Heart right ventricle (tissue), 16 donors: ENCODE results near the gene COX20. TPM values are rescaled to one million over a fixed set of nuclear protein-coding genes. Genes with fewer than 3 reads are reported as not detected.

Source experiments
- ATAC-seq, 8 donors: fragments of 200-7000 bp; cut with Tn5 transposase; one replicate each; pipeline ENCODE4 v1.9.1; 2020; ENCODE audit warnings: mild to moderate bottlenecking in 8 of 8, moderate library complexity in 8 of 8, moderate number of reproducible peaks in 1 of 8
- DNase-seq, 2 donors: peaks; one replicate each; pipeline ENCODE4 v3.0.0-alpha.2; 2020
- H3K27ac ChIP-seq, 10 donors: fragments of 200-600 bp; sonication (generic) in 2 of 10; one replicate each; pipeline versions ENCODE4 v1.5.0 to v1.8.0; 2020 to 2022; ENCODE audit warnings: mild to moderate bottlenecking in 3 of 10
- H3K27me3 ChIP-seq, 7 donors: fragments of 200-600 bp; one replicate each; pipeline ENCODE4 v1.8.0; 2021 to 2022; ENCODE audit warnings: mild to moderate bottlenecking in 2 of 7
- H3K36me3 ChIP-seq, 9 donors: fragments of 200-600 bp; sonication (generic) in 1 of 9; one replicate each; pipeline versions ENCODE4 v1.5.0 to v1.8.0; 2020 to 2022; ENCODE audit warnings: mild to moderate bottlenecking in 2 of 9
- H3K4me1 ChIP-seq, 9 donors: fragments of 200-600 bp; sonication (generic) in 1 of 9; one replicate each; pipeline versions ENCODE4 v1.5.0 to v1.8.0; 2020 to 2022; ENCODE audit warnings: mild to moderate bottlenecking in 4 of 9
- H3K4me3 ChIP-seq, 10 donors: fragments of 200-600 bp; sonication (generic) in 2 of 10; one replicate each; pipeline versions ENCODE4 v1.5.0 to v1.8.0; 2020 to 2022; ENCODE audit warnings: mild to moderate bottlenecking in 7 of 10, moderate library complexity in 2 of 10
- H3K9me3 ChIP-seq, 11 donors: fragments of 200-600 bp in 10 of 11; sonication (generic) in 2 of 11; one replicate each; pipeline versions ENCODE4 v1.5.0 to v1.8.0; 2013 to 2022; ENCODE audit warnings: mild to moderate bottlenecking in 2 of 11, control low read depth in 1 of 11, moderate library complexity in 1 of 11
- WGBS, 2 donors: extraction: QIAGEN DNeasy Blood & Tissue Kit; methylation state at CpG; one replicate each; pipeline ENCODE4 v1.1.7; 2013; ENCODE audit warnings: inconsistent platforms in 1 of 2; 5-methylcytosine and 5-hydroxymethylcytosine counted together
- intact Hi-C, 10 donors: fragments of 100-400 bp; cut with DNase I; formaldehyde crosslinking; loops; one replicate each; pipeline versions ENCODE4 v1.11.1 to v1.14.2; 2022
- polyA plus RNA-seq, 2 donors: library from polyadenylated mRNA; stranded (reverse); fragments of 200-250 nt; gene quantifications; one replicate each; pipeline ENCODE4 v1.2.3, GENCODE V29; 2013
- total RNA-seq, 10 donors: library from RNA; stranded (reverse); fragmentation: NEBNext Ultra II Directional in 3 of 10; extraction: Animal tissue kit (Norgen Biotek cat#: 25700) in 3 of 10; gene quantifications; one replicate each; pipeline versions ENCODE4 v1.2.1 to v1.2.4, GENCODE V29; 2021 to 2023
- TF ChIP-seq, protein P1 (sequence below), 9 donors: fragments of 200-600 bp; sonication (generic) in 2 of 9; IDR thresholded peaks; one replicate each; pipeline versions ENCODE4 v1.5.0 to v1.8.0; 2021 to 2022; ENCODE audit warnings: antibody characterized with exemption in 9 of 9, mild to moderate bottlenecking in 5 of 9, moderate library complexity in 1 of 9
- donor health status: Arrhythmogenic right ventricular cardiomyopathy.
- donor health status: ischemic (EF 13 %, LVEDD 7.1; RV severe dilation, severe dysfunction).
- donor health status: healthy with polysubstance abuse.
- donor health status: DM: no; HTN: yes; CAD: no.
- donor health status: DM: no; HTN: no; CAD: no.
- donor health status: ischemic (EF 25% LVEDD 6.9; RV normal size, moderate dysfunction).
- donor health status: ischemic (EF 25% LVEDD 5.7; RV mildly dilated, moderate dysfunction).
- donor health status: healthy.
- donor health status: DM: yes; HTN: yes; CAD: no.
- donor health status: Ischemic cardiomyopathy.
- donor health status: ischemic (EF 35%, LVEDD 5.7; RV mildly dilated, moderate dysfunction).
- donor health status: nonischemic (EF 11% LVEDD 7.7; RV severe dilation, severe dysfunction).
- donor health status: DM: yes; HTN: yes; CAD: no.
- donor health status: PGD.
- donor health status: ischemic (EF 29% LVEDD 5.4; RV normal size, mild dysfunction).
- donor health status: nonischemic (EF 23%, LVEDD 6.1; RV moderate dilation, normal function).

COX20 gene
- total and polyA plus RNA-seq, 12 donors = 56.6 to 139 (median 64.4) TPM

DNA sequence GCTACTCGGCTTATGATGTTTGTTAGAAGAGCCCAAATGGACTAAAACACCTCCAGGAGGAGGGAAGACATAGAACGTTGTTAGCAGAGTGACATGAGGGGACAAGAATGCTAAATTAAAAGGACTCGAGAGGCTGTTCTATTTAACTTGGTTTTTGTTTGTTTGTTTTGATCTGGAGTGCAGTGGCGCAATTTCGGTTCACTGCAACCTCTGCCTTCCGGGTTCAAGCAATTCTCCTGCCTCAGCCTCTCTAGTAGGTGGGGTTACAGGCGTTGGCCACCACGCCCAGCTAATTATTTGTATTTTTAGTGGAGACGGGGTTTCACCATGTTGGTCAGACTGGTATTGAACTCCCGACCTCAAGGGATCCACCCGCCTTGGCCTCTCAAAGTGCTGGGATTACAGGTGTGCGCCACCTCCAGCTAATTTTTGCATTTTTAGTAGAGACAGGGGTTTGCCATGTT, 33.9 kb downstream of the COX20 start:
- H3K36me3 ChIP-seq = no peaks in the 10 kb centered on the region
- H3K9me3 ChIP-seq = no peaks in the 10 kb centered on the region
- WGBS, 2 donors = 95 to 98% methylated on average over 12 of the region's 12 CpGs
- DNase-seq = no peak
- intact Hi-C loops = loop anchor here in 5 of 10 donors (5.0 to 10.0 kb wide), 5 partner anchors 95 to 215 kb away; partner anchors contain the start of gene DESI2 (in 1 of the 5)
- TF ChIP-seq, protein P1, sequence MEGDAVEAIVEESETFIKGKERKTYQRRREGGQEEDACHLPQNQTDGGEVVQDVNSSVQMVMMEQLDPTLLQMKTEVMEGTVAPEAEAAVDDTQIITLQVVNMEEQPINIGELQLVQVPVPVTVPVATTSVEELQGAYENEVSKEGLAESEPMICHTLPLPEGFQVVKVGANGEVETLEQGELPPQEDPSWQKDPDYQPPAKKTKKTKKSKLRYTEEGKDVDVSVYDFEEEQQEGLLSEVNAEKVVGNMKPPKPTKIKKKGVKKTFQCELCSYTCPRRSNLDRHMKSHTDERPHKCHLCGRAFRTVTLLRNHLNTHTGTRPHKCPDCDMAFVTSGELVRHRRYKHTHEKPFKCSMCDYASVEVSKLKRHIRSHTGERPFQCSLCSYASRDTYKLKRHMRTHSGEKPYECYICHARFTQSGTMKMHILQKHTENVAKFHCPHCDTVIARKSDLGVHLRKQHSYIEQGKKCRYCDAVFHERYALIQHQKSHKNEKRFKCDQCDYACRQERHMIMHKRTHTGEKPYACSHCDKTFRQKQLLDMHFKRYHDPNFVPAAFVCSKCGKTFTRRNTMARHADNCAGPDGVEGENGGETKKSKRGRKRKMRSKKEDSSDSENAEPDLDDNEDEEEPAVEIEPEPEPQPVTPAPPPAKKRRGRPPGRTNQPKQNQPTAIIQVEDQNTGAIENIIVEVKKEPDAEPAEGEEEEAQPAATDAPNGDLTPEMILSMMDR (IDR thresholded peaks at IDR 0.05) = no peak
- H3K27me3 ChIP-seq = no peaks in the 10 kb centered on the region
- H3K4me1 ChIP-seq = peaks cover 5 to 23% (median 15%) of the 10 kb centered on the region in 9 donors
- no peak for ATAC-seq
- no peak overlapping the region for H3K4me3 ChIP-seq
- H3K27ac ChIP-seq = no peak overlapping the region

DNA sequence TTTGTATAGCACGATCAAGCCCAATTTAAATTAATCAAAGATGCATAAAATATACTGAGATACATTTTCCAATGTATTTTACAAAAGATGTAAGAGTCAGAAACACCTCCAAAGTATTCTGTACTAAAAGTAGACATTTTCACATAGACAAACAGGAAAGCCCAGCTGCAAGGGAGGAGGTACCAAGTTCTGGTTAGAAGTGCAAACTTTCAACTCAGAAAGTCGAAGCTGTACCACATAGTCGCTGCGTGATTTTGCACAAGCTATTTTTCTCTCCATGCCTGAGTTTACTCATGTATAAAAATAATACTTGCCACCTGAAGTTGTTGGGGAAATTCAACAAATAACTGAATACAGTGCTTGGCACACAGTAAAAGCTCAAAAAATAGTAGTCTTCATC, 34.5 kb downstream of the COX20 start:
- no peaks in the 10 kb centered on the region for H3K9me3 ChIP-seq
- no peak for ATAC-seq
- 94% methylated on average over 4 of the region's 4 CpGs for WGBS, 2 donors

DNA sequence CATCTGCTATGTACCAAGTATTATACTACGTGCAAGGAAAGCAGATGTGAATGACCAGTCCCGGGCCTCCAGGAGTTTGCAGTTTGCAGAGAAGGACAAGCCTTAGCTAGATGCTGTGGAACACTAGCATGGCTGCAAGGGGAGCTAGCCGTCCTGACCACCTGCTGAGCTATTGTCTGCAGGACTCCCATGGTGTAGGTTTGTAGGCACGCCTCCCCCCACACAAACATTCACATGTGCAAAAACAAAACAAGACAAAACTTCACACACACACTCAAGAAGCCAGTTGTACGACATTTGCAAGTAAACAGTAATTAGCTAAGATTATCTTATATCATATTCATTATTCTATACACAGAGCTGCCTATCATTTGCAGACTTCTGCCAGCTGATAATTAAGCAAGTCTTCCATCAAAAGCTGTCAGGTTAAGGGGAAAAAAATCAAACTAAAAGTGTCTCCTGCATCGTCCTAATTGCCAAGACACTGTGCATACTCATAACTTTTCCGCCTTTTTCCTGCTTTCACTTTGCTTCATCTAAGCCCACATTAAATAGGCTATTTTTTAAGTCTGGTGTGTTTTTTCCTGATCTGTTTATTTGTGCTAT, 39.6 kb downstream of the COX20 start:
- no peaks in the 10 kb centered on the region for H3K4me1 ChIP-seq
- no peaks in the 10 kb centered on the region for H3K27me3 ChIP-seq
- TF ChIP-seq, protein P1 (IDR thresholded peaks at IDR 0.05) = no peak
- ATAC-seq = no peak
- no peak overlapping the region for H3K4me3 ChIP-seq
- 80 to 81% methylated on average over 7 of the region's 7 CpGs for WGBS, 2 donors
- no peaks in the 10 kb centered on the region for H3K9me3 ChIP-seq
- intact Hi-C loops = no loop called here
- H3K36me3 ChIP-seq = no peaks in the 10 kb centered on the region
- DNase-seq = no peak
- H3K27ac ChIP-seq = no peak overlapping the region

More for the DNA sequence above, 34.5 kb downstream of the COX20 start:
- intact Hi-C loops = loop anchor here in 5 of 10 donors (5.0 to 10.0 kb wide), 5 partner anchors 95 to 215 kb away; partner anchors contain the start of gene DESI2 (in 1 of the 5)
- H3K4me1 ChIP-seq = peaks cover 5 to 21% (median 15%) of the 10 kb centered on the region in 9 donors
- H3K27ac ChIP-seq = no peak overlapping the region
- H3K36me3 ChIP-seq = no peaks in the 10 kb centered on the region
- no peak for DNase-seq
- no peaks in the 10 kb centered on the region for H3K27me3 ChIP-seq
- TF ChIP-seq, protein P1 (IDR thresholded peaks at IDR 0.05) = no peak
- no peak overlapping the region for H3K4me3 ChIP-seq

DNA sequence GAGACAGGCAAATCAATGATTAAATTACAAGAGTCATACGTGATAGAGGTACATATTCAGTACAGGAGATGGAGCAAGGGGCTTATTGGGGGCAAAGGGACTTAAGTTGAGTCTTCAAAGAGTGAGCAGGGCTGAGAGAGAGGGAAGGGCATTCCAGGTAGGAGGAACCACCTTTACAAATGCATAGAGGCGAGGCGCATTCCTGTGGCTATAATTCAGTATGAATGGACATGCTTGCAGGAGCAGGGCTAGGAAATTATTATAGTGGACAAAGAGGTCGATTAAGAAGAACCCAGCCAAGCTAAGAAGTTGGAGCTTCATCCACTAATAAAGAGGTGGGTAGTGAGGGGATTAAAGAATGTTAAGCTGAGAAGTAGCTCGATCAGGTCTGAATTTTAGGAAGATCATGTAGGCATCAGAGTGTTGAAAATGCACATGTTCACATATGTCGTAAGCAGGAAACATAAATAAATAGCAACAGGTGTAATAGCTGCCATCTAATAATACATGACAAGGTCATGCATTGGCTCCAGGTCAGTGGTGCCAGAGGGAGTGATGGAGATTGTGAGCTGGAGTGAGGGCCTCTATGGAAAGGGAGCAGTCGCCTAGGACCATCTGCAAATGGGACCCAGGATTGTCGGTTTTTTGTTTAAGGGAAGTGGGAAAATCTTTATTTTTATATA, 40.9 kb downstream of the COX20 start:
- DNase-seq (no peak), ATAC-seq (no peak)
- WGBS, 2 donors = 92 to 95% methylated on average over 8 of the region's 8 CpGs
- no peaks in the 10 kb centered on the region for H3K36me3 ChIP-seq
- TF ChIP-seq, protein P1 (IDR thresholded peaks at IDR 0.05) = no peak
- no peaks in the 10 kb centered on the region for H3K27me3 ChIP-seq
- no peak overlapping the region for H3K4me3 ChIP-seq
- H3K9me3 ChIP-seq = no peaks in the 10 kb centered on the region
- no peak overlapping the region for H3K27ac ChIP-seq
- intact Hi-C loops = no loop called here
- no peaks in the 10 kb centered on the region for H3K4me1 ChIP-seq
